IPS-20b (cell line): ENCODE measurements around the gene OR13C2.

Source experiments
- H3K27ac ChIP-seq: one replicate; pipeline ENCODE4 v1.5.1; 2013; ENCODE audit warnings: low read length
- H3K27me3 ChIP-seq: 2 replicates; pipeline ENCODE4 v1.6.1; 2013; ENCODE audit warnings: mild to moderate bottlenecking, low read length, inconsistent platforms; ENCODE audit not compliant: insufficient read depth
- H3K36me3 ChIP-seq: 2 replicates; pipeline ENCODE4 v1.6.1; 2013; ENCODE audit warnings: low read depth, mild to moderate bottlenecking, inconsistent platforms, low read length, moderate library complexity; ENCODE audit not compliant: insufficient read depth
- H3K4me1 ChIP-seq: 2 replicates; pipeline ENCODE4 v1.6.1; 2013; ENCODE audit warnings: mild to moderate bottlenecking, control low read depth, inconsistent platforms, low read length, moderate library complexity; ENCODE audit not compliant: insufficient read depth
- H3K4me3 ChIP-seq: 2 replicates; pipeline ENCODE4 v1.5.1; 2013; ENCODE audit warnings: mild to moderate bottlenecking, low read length, inconsistent platforms
- H3K9ac ChIP-seq: 2 replicates; pipeline ENCODE4 v1.6.1; 2013; ENCODE audit warnings: low read depth, mild to moderate bottlenecking, inconsistent platforms, low read length, moderate library complexity
- H3K9me3 ChIP-seq: 2 replicates; pipeline ENCODE4 v1.6.1; 2013; ENCODE audit warnings: mild to moderate bottlenecking, low read depth, low read length, inconsistent platforms; ENCODE audit not compliant: insufficient read depth

The OR13C2 gene

GRCh38 chr9:104589626-104590025 lies 15.8 kb downstream of the OR13C2 start:
- no peak overlapping the region for H3K9ac ChIP-seq
- H3K36me3 ChIP-seq, result no peaks in the 10 kb centered on the region
- H3K27me3 ChIP-seq, result no peaks in the 10 kb centered on the region
- no peaks in the 10 kb centered on the region; the same call in 1 of the 2 replicates for H3K9me3 ChIP-seq
- no peak overlapping the region for H3K4me3 ChIP-seq
- H3K27ac ChIP-seq, result no peak overlapping the region
- no peaks in the 10 kb centered on the region for H3K4me1 ChIP-seq

DNA sequence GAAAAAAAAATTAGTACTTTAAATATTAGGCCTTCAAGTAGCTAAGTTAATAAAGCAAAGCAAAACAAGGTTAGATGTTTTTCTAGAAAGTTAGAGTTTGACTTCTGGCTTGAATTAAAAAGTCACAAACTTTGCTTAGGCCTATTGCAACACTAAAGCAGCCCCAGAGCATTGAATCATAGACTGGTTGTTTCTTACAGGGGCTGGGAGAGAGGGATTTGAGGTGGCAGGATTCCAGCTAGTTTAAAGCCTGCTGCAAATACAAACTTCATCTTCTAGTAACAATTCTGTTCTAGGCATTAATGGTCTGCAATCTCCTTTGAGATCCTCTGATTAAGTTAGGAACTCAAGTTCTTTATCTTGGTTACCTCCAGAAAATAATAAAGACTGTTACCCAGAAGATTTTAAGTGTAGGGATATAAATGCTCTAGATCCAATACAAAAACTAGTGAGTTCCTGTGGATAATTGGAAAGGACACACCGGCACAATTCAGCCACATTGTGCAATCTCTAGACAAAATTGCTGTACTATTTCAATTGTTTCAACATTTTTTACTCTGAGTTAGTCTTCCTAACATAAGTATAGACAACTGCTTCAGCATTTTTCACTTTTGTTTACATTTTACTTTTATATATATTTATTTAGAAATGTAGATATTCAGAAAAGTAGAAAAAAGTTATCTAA lies 18.8 kb downstream of the OR13C2 start:
- Histone ChIP-seq H3K9ac (no peak overlapping the region), H3K36me3 (no peaks in the 10 kb centered on the region), H3K4me1 (no peaks in the 10 kb centered on the region), H3K4me3 (no peak overlapping the region), H3K27me3 (no peaks in the 10 kb centered on the region), H3K9me3 (no peaks in the 10 kb centered on the region), H3K27ac (no peak overlapping the region)

- Histone ChIP-seq H3K4me3 (no peak overlapping the region), H3K9ac (no peak overlapping the region), H3K9me3 (no peaks in the 10 kb centered on the region), H3K36me3 (no peaks in the 10 kb centered on the region), H3K4me1 (no peaks in the 10 kb centered on the region), H3K27ac (no peak overlapping the region), H3K27me3 (no peaks in the 10 kb centered on the region)
These were observed 24.9 kb downstream of the OR13C2 start for GRCh38 chr9:104580562-104580961.

DNA sequence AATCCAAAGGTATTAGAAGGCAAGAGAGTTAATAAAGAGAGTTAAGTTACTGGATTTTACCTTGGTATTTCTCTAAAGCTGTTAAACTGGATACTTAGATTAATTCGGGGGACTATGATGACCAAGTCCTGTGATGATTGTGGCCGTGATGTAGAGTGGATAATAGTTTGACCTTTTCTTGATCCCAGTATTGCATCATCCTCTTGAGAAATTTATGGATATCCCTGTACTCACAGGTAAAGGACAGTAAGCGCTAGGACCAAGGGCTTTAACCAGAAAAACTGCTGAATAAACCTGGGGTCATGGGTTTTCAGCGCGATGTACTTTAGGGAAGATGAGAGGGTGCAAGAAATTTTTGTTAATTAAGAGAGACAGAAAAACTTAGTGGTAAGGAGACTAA lies 28.2 kb downstream of the OR13C2 start:
- Histone ChIP-seq H3K27me3 (no peaks in the 10 kb centered on the region), H3K27ac (no peak overlapping the region), H3K4me3 (no peak overlapping the region), H3K9me3 (no peaks in the 10 kb centered on the region), H3K9ac (no peak overlapping the region), H3K36me3 (no peaks in the 10 kb centered on the region), H3K4me1 (no peaks in the 10 kb centered on the region)

GRCh38 chr9:104575456-104575855 lies 30.0 kb downstream of the OR13C2 start:
- no peak overlapping the region for H3K9ac ChIP-seq
- no peak overlapping the region for H3K4me3 ChIP-seq
- no peaks in the 10 kb centered on the region for H3K36me3 ChIP-seq
- H3K27me3 ChIP-seq, result no peaks in the 10 kb centered on the region
- H3K4me1 ChIP-seq, result no peaks in the 10 kb centered on the region
- H3K9me3 ChIP-seq, result peaks cover 6% of the 10 kb centered on the region; the same call in 1 of the 2 replicates
- H3K27ac ChIP-seq, result no peak overlapping the region

GRCh38 chr9:104572612-104573011 lies 32.8 kb downstream of the OR13C2 start:
- Histone ChIP-seq H3K27ac (no peak overlapping the region), H3K4me3 (no peak overlapping the region), H3K27me3 (no peaks in the 10 kb centered on the region), H3K9me3 (peaks cover 6% of the 10 kb centered on the region; the same call in 1 of the 2 replicates), H3K9ac (no peak overlapping the region), H3K36me3 (no peaks in the 10 kb centered on the region), H3K4me1 (no peaks in the 10 kb centered on the region)

DNA sequence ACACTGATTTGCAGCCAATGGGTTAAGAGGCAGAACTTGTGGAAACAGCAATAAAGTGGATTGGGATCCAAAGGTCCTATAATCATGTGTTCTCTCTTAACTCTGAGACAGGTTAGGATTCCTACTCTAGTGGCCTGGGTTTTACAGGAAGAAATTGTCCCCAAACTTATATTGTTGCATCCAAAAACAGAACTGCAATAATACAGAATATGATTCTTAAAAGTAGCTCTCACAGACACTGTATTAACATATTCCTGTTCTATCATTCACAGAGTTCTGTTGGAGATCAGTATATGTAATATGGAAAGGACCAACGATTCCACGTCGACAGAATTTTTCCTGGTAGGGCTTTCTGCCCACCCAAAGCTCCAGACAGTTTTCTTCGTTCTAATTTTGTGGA lies 36.6 kb downstream of the OR13C2 start, which contains the start of gene OR13C8:
Gene OR13C8, plus strand, starts transcription at position 301 of the 400 bp plus-strand sequence. Its CDS starts 0 bp downstream, at position 301.
- Histone ChIP-seq H3K36me3 (no peaks in the 10 kb centered on the region), H3K4me3 (no peak within 1 kb of the TSS)

DNA sequence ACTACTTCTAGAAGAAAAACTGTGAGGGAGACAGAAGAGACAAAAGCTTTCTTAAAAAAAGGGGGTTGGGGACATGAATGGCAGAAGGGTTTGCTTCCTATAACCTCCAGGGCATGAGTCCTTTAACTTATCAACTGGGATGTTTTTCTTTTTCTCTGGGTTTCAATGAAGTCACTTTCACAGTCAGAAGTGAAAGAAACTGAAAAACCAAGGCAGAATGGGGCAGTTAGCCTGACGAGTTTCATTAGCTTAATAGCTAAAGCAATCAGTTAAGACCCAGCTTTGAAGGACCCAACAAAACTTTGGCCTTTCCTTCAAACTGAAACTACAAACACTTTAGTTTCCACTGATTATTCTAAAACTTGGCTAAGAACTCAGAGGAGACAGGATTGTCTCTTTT lies 41.1 kb downstream of the OR13C2 start:
- no peaks in the 10 kb centered on the region for H3K9me3 ChIP-seq
- H3K27ac ChIP-seq, result no peak overlapping the region
- H3K9ac ChIP-seq, result no peak overlapping the region
- H3K27me3 ChIP-seq, result no peaks in the 10 kb centered on the region
- H3K4me1 ChIP-seq, result no peaks in the 10 kb centered on the region
- no peaks in the 10 kb centered on the region for H3K36me3 ChIP-seq
- H3K4me3 ChIP-seq, result no peak overlapping the region

More for the DNA sequence above, 36.6 kb downstream of the OR13C2 start, which contains the start of gene OR13C8:
- Histone ChIP-seq H3K27me3 (no peaks in the 10 kb centered on the region), H3K9me3 (peaks cover 6% of the 10 kb centered on the region; the same call in 1 of the 2 replicates), H3K4me1 (no peaks in the 10 kb centered on the region), H3K9ac (no peak within 1 kb of the TSS), H3K27ac (no peak within 1 kb of the TSS)

GRCh38 chr9:104556830-104557634 lies 48.4 kb downstream of the OR13C2 start:
- no peaks in the 10 kb centered on the region for H3K4me1 ChIP-seq
- no peaks in the 10 kb centered on the region for H3K9me3 ChIP-seq
- H3K27ac ChIP-seq, result no peak overlapping the region

DNA sequence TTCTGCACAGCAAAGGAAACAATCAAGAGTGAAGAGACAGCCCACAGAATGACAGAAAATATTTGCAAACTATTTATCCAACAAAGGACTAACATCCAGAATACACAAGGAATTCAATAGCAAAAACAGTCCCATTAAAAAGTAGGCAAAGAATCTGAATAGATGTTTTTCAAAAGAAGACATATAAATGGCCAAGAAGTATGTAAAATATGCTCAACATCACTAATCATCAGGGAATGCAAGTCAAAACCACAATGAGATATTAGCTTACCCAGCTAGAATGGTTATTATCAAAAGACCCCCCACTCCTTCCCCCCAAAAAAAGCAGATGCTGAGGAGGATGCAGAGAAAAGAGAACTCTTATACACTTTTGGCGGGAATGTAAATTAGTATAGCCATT lies 49.9 kb downstream of the OR13C2 start:
- no peaks in the 10 kb centered on the region for H3K9me3 ChIP-seq
- no peaks in the 10 kb centered on the region for H3K4me1 ChIP-seq
- H3K36me3 ChIP-seq, result no peaks in the 10 kb centered on the region
- H3K9ac ChIP-seq, result no peak overlapping the region
- no peak overlapping the region for H3K4me3 ChIP-seq
- no peaks in the 10 kb centered on the region for H3K27me3 ChIP-seq
- no peak overlapping the region for H3K27ac ChIP-seq

More at GRCh38 chr9:104556830-104557634, 48.4 kb downstream of the OR13C2 start:
- no peak overlapping the region for H3K9ac ChIP-seq
- H3K36me3 ChIP-seq, result no peaks in the 10 kb centered on the region
- no peak overlapping the region for H3K4me3 ChIP-seq
- no peaks in the 10 kb centered on the region for H3K27me3 ChIP-seq
